ENCODE results near the gene MYO18A. TPM values are rescaled to one million over a fixed set of nuclear protein-coding genes. Genes with fewer than 3 reads are reported as not detected.

The MYO18A gene
- total and polyA plus RNA-seq, 10 of the 15 experiments (the other 5 are each of a cell fraction or from before 2014, with no cell fraction given), result 2.9 to 66.0 (median 24.5) TPM

GRCh38 chr17:29119265-29119664 lies 60.9 kb downstream of the MYO18A start:
- ChIA-PET POLR2A (no interaction called here), RAD21 (ENCODE audit: unreplicated experiment) (interaction anchor here (0.7 to 1.0 kb wide), 2 partner anchors 154 to 293 kb away, joined by 4 to 7 read pairs; no protein-coding TSS in a partner anchor), CTCF (interaction anchor here (0.6 to 17.7 kb wide), 8 partner anchors 11 to 443 kb away, joined by 3 to 415 read pairs (median 9); no protein-coding TSS in a partner anchor), SMC1A (ENCODE audit: uncharacterized antibody, unreplicated experiment) (interaction anchor here (0.9 to 1.1 kb wide), 2 partner anchors 10 to 154 kb away, joined by 3 to 4 read pairs; no protein-coding TSS in a partner anchor)
- DNase-seq (ENCODE audit: low read depth, low spot score) (no peak), FAIRE-seq (no peak), ATAC-seq (no peak)
- Histone ChIP-seq H3K36me3 (ENCODE audit: control insufficient read depth in 2 of 2, insufficient read depth in 2 of 2, low read length in 1 of 2) (peaks cover 13% of the 10 kb centered on the region in 2 experiments; a peak in 3 of 4 replicates), H2AFZ (ENCODE audit: control insufficient read depth, low read depth, low read length) (no peak overlapping the region), H3K4me3 (no peak overlapping the region), H3K9ac (ENCODE audit: control insufficient read depth, insufficient read depth, low read length) (no peak overlapping the region), H3K27me3 (replicated peaks in 1 of 2; ENCODE audit: control insufficient read depth in 2 of 2, insufficient read depth in 2 of 2, low read length in 1 of 2) (no peaks in the 10 kb centered on the region), H3K4me2 (ENCODE audit: control insufficient read depth, insufficient read depth) (no peak overlapping the region), H4K20me1 (ENCODE audit: control insufficient read depth, insufficient read depth) (peaks cover 4% of the 10 kb centered on the region; the same call in 1 of the 2 replicates), H3K4me1 (ENCODE audit: control insufficient read depth, insufficient read depth, low read length) (no peaks in the 10 kb centered on the region), H3K79me2 (ENCODE audit: control insufficient read depth, insufficient read depth, low read length) (no peaks in the 10 kb centered on the region), H3K27ac (ENCODE audit: control insufficient read depth, insufficient read depth) (no peak overlapping the region), H3K9me3 (replicated peaks; ENCODE audit: control insufficient read depth, insufficient read depth, low read length) (no peaks in the 10 kb centered on the region)
- WGBS (ENCODE audit: insufficient coverage, insufficient replicate concordance, low lambda C conversion rate, missing lambda C conversion rate), result 91% methylated on average over 6 of the region's 6 CpGs
- TF ChIP-seq KDM1A (IDR thresholded peaks at IDR 0.05; ENCODE audit: borderline replicate concordance) (no peak), PAX5 (IDR thresholded peaks at IDR 0.05; ENCODE audit: borderline replicate concordance, low read depth, low read length) (no peak), CREB1 (IDR thresholded peaks at IDR 0.05; ENCODE audit: low read depth) (no peak), RFX5 (IDR thresholded peaks at IDR 0.05; ENCODE audit: low read depth, low read length) (no peak), ZSCAN29 (IDR thresholded peaks at IDR 0.05) (no peak), SPI1 (IDR thresholded peaks at IDR 0.05; ENCODE audit: borderline replicate concordance, insufficient read depth, low read depth, low read length) (no peak), BCL11A (IDR thresholded peaks at IDR 0.05; ENCODE audit: low read depth, low read length) (no peak), BCL3 (IDR thresholded peaks at IDR 0.05; ENCODE audit: borderline replicate concordance, insufficient read depth, low read depth, low read length, poor library complexity, severe bottlenecking) (no peak), SIX5 (IDR thresholded peaks at IDR 0.05; ENCODE audit: low read depth, low read length, severe bottlenecking) (no peak), NRF1 (conservative IDR thresholded peaks at IDR 0.05; ENCODE audit: low read depth, low read length) (no peak), FOS (IDR thresholded peaks at IDR 0.05; ENCODE audit: borderline replicate concordance, extremely low read depth, insufficient read length) (no peak), ZNF274 (IDR thresholded peaks at IDR 0.05; ENCODE audit: insufficient read depth, insufficient read length) (no peak), ELK1 (IDR thresholded peaks at IDR 0.05; ENCODE audit: low read depth, low read length) (no peak), NBN (IDR thresholded peaks at IDR 0.05) (no peak), CBX5 (IDR thresholded peaks at IDR 0.05; ENCODE audit: low read depth) (no peak)
- BruUV-seq (replicated peaks), result no TSS peak
- intact Hi-C loops (cut with micrococcal nuclease; ENCODE audit: unreplicated experiment) (loop anchor here (10.0 kb wide), 1 partner anchor 394 kb away; the partner anchor contains the start of genes NEK8 and TLCD1), in situ Hi-C loops (cut with MboI) (no loop called here)

All from GM12878 (cell line).